Stimulated activated CD8-positive, alpha-beta memory T cell treated with anti-CD3 and anti-CD28 coated beads, Interleukin-7, amount 100 ng/mL, for 24 hours (primary cell): ENCODE data around the gene NKD2.
"Not testable (repeated sequence)": the region's sequence is repeated elsewhere in the genome, so short reads cannot be mapped to it uniquely, and the experiment has no call there.

Source experiments
- DNase-seq: peaks from one replicate; pipeline ENCODE4 v3.0.0-alpha.2; 2020; ENCODE audit warnings: low read depth

The NKD2 gene

DNA sequence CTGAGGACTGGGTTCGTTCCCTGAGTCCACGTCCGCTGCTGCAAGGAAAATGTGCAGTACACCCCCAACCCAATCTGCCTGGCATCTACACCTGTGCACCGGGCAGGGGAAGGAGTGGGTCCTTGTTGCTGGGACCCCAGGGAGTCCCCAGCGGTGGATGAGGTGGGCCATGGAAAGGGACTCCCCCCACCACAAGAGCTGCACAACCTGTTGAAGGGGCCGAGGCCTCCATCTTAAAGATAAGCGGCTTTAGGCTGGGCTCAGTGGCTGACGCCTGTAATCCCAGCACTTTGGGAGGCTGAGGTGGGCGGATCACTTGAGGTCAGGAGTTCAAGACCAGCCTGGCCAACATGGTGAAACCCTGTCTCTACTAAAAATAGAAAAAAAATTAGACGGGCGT is 7.8 kb upstream of the NKD2 start:
- DNase-seq = not testable (repeated sequence)

DNA sequence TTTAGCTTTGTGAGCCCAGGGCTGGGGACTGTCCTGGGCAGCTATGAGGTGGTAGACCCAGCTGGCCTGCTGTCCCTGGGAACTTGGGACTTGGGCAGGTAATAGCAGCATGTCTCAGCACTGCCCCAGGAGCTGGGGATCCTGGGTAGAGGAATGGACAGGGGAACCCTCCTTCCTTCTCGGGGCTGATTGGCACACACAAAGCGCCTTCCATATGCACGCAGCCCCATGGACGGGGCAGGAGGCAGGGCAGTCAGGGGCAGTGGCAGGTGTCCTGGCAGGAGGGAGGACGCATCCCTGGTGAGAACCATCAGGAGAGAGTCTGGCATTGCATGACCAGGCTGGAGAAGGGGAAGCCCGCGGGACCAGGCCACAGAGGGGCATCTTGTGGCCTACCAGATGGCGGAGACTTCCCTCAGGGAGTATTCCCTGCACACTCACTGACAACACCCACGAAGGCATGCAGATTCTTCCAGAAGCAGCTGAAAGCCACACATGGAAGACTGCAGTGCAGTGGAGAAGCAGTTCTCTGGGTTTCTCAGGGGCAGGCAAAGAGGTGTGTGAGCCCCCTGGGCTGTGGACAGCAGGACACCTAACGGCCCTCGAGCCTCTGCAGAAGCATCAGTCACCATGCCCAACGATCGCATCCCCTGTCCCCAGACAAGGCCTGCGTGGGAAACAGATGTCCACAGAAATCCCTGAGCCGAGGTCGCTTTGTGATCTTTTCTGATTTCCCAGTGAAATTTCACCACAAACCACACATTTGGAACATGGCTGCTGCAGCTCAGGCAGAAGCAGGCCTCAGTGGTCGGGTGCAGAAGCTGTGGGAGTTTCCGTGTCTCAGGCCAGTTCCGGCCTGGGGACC is 7.0 kb upstream of the NKD2 start:
- no peak for DNase-seq

DNA sequence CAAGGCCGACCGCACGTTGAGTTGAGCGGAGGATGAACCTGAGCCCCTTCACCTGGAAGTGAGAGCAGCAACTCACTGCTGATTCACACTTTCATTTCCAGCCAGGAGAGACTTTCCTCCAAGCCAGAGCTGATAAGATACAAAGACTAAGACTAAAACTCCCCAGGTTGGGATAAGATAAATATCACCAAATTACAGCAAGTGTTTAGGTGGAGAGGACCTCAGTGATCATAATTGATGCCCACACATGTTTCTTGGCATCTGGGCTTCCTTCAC is 6.4 kb upstream of the NKD2 start:
- no peak for DNase-seq

DNA sequence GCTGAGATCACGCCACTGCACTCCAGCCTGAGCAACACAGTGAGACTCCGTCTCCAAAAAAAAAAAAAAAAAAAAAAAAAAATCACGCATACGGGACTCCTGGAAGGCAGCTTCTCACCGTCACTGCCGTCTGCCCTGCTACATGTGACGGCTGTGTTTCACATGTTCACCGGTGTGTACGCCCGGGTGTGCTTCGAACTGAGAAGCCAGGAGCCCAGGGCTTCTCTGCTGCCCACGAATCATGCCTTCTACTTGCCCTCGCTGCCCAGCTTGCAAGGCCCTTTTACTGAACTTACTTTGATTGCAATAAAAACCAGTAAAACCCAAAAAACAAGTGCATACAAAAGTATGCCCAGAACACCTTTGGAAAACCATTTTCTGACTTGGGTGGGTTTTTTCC is 5.8 kb upstream of the NKD2 start:
- DNase-seq = no peak

DNA sequence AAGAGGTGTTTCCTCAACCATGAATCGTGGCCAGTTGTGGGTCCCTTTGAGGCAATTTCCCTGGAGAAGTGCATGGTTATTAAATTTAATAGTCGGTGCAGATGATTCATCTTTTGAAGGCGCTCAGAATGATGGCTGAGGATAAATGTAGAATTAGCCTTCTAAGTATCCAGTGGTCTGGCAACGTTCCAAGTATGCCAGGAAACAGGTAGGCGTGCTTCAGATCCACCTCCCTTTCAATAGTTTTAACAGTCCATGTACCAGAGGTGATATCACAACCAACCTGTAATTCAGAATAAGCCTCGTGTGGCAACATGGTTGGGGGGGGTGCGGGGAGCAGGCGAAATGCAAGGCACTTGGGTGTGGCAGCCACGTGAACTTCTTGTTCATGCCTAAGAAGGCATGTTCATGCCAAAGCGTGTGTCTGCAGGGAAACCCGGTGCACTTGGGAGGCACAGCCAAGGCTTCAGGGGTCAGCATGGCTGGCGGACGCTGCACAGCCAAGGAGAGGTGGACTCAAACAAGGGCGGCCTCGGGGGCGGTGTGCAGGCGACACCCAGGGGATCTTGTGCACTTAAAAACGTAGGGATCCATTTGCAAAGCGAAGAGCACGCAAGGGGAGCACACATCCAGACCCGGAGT is 5.2 kb upstream of the NKD2 start:
- DNase-seq = no peak

DNA sequence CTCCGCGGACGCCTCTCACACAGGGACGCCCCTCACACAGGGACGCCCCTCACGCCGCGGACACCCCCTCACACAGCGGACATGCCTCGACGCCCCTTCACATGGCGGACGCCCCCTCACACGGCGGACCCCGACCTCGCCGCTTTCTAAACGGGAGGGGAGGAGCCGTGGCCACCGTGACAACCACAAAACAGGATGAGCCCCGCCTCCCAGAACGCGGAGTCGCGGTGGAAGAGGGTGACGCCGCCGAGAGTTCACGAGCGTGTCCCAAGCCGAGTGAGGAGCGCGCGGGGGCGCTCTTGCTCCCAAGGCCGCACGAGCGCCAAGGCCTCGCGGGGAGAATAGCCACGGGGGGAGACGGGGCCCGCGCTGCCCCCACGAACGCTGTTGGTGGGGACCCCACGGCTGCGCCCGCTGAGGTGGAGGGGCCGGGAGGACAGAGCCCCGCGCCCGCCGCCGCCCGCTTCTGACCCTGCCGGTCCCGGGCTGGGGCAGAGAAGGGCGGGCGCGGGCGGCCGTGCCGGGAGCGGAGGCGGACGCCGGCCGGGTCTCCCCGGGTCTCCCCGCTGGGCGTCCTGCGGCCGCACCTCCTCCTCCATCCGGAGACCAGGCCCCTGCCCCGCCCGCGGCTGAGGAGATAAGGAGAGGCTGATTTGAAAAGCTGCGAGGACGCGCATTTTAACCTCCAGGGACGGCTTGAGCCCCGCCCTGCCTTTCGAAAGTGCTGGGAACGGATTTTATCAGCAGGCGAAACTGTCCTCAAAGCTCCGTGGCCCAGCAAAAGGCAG is 3.9 kb upstream of the NKD2 start:
- DNase-seq = no peak

DNA sequence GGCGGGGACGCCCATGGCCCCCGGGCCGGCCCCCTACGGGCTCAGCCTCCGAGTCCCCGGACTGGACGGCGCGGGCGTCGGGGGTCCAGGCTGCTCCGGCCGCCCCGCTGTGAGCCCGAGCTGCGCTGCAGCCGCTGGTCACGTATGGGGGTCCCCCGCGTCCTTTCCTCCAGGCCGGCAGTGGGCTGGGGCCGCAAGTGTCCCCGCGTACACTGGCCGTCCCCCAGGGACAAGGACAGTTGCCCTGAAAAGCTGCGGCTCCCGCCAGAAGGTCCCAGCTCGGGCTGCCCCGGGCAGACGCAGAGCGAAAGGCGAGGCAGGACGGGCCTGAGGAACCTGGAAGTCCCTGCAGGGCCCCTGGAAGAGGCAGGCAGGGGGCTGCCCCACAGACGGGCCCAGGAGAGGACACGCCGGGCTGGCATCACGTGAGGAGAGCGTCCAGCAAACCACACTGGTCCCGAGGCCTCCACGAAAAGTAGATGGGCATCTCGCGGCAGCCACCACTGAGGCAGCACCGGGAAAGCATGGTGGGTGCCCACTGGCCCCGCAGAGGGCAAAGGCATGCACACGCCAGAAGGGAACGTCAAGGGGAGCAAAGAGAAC is 3.3 kb upstream of the NKD2 start:
- DNase-seq = no peak

DNA sequence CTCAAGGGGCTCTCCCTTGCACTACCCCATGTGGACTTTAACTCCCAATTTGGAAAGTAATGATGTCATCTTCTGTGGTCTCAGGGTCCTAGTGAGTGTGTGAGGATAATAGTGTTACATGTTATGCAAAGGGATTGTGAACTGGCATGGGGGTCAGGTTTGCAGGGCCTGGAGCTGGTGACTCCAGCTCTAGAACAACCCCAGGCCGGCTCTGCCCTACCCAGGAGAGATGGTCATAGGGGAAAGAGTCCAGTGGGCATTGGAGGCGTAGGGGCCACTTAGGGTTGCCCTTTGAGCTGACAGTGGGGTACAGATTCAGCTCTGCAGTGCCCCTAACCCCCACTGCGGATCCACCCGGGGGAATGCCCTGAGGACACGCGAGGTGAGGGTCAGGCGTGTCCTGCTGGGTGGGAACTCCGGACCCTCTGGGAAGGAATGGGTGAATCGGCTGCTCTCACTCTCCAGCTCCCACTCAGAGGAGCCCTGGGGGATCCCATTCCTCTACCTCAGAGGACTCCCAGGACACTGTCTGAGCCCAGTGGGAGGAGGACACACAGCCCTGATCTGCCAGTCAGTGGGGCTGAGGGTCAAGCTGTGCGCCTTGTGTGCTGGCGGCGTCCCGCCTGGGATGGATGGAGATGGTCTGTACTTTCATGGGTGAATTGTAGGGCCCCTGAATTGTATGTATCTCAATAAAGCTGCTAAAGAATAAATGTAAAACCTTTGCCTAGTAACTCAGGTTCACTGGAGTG is 2.5 kb upstream of the NKD2 start:
- DNase-seq = no peak

DNA sequence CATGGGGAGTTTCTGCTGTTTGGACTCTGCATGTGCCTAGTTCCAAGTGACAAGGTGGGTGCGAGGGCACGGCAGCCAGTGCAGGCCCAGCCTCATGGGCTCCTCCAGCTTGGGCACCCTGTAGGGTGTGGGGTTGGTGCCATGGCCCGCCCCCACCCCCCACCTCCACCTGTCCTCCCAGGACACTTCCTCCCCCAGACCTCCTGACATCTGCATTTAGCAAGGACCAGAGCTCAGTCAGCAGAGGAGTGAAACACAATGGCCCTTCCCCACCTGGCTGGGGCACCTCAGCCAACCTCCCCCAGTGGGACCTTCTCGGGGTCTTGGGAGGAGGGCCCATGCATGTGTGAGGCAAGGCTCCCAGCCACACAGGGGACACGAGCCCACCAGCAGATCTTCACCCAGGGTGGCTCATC is 1.9 kb upstream of the NKD2 start:
- DNase-seq = no peak

DNA sequence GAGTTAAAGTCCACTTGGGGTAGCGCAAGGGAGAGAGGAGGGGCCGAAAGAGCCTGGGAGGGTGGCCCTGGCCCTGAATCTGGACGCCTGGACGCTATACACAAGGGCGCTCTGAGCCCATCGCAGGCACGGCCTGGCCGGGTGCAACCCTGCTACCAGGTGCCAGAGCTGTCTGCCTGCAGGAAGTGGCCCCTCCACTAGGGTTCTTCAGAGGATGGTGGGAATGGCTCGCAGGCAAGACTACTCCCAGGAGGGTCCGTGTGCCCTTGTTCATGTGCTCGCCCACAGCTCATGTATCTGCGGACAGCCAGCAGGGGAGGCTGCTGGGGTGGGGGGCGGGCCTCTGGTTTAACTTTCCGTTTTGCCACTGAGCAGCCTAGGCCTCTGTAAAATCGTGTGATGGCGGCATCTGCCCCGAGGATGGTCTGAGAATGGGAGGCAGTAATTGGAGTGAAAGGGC is 1.4 kb upstream of the NKD2 start:
- no peak for DNase-seq

DNA sequence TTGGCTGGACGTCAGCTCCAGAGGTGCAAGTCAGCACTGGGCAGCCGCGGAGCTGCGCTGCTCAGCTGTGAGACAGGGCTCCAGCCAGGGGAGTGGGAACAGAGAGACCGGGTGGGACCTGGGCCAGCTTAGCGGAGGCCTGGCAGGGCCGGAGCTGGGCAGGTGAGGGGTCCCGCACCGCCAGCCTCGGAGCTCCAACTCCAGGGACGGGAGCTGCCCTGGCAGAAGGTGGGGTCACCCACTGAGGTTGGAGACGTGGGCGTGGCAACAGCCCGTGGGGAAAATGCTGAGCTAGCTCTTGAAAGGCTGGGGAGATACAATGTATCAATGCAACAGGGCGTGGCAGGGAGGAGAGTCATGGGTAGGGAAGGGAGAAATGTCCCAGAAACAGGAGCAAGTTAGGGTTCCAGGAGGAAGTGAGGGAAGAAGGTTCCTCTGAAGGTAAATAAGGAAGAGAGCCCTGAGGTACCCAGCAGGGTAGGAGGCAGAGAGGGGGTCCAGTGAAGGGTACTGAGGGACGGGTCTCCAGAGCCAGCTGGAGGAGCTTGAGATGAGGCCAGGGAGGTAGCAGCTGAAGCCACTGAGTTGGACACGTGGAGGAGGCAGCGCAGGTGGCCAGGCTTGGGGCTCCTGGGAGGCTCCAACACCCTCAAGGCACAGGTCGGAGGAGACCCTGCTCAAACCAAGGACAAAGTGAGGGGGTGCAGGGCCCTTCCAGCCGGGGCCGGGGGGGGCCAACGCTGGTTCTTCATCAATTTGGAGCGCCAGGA is 736 bp upstream of the NKD2 start:
- no peak for DNase-seq

DNA sequence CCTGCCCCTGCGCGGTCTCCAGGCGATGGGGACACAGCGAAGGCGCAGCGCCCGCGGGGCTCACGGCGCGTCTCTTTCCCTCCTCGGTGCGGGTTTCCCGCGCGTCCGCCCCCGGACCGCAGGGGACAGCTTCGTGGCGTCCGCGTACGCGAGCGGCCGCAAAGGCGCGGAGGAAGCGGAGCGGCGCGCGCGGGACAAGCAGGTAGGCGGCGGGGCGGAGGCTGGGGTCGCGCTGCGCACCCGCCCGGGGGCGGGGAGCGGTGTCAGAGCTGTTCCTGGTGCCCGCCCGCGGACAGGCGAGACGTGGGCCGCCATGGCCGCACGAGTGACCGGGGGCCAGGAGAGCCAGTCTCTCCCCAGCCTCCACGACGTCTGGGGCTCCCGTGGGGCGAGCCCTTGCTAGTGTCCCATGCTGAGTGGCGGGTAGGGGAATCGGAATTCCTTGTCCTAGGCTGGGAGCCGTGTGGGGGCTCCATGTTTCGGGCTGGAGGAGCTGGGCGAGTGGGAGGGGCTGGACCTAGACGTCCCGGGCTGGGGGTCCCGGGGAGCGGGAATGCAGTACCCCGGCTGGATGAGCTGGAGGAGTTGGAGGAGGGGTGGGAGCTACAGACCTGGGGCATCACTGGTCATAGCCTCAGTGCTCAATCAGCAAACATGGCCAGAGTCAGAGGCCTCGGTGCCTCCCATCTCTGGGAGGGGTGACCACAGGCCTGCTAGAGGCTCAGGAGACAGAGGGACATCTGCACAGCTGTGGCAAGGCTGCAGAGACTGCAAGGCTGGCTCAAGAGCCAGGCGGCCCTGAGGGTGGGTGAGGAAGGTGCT is 968 bp downstream of the NKD2 start:
- no peak for DNase-seq

DNA sequence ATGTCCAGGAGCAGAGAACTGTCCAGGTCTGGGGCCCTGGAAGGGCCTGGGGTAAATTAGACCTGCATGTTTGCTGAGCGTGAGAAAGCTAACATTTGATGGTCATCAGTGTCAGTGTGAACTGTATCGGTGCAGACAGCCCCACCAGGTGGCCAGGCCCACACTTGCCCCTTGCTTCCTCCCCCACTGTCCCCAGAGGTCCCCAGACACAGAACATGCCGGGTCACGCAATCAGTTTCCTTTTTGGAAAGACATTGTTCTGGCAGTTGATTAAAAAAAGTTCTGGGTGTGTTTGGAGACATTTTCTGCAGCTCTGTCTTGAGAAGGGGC is 1.5 kb downstream of the NKD2 start:
- no peak for DNase-seq

DNA sequence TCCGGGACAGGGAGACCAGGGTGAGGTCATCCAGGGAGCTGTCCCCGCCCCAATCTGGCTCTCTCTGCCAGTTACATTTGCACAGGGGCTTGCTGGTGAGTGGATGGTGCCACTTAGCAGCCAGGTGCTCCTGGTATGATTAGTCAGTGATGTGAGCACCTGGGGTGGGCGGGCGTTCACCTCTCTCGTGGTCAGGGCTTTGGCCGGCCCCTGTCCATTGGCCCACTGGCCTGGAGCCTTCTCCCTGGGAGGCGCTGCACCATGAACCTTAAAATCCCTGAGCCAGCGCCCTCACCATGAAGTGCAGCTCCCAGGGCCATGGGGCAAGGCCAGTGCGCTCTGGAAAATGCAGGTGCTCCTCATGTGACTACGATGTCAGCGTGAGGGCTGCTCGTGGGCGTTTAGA is 2.0 kb downstream of the NKD2 start:
- DNase-seq = no peak

DNA sequence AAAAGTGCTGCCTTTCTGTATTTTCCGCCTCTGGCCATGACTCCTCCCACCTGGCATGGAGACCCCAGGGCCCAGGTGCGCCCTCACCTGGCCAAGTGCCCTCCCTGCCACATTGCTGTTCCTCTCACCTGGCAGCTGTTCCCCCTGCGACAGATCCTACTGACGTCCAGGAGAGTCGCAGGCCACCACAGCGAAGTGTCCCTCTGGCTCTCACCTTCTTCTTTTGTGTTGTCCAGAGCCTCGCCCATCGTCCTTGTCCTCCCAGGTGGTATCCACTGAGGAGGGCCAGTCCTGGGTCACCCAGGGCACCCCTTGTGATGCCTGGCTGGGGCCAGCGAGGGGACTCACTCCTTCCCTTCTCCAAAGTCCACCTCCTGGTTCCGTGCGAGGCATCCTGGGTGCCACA is 2.6 kb downstream of the NKD2 start:
- no peak for DNase-seq

DNA sequence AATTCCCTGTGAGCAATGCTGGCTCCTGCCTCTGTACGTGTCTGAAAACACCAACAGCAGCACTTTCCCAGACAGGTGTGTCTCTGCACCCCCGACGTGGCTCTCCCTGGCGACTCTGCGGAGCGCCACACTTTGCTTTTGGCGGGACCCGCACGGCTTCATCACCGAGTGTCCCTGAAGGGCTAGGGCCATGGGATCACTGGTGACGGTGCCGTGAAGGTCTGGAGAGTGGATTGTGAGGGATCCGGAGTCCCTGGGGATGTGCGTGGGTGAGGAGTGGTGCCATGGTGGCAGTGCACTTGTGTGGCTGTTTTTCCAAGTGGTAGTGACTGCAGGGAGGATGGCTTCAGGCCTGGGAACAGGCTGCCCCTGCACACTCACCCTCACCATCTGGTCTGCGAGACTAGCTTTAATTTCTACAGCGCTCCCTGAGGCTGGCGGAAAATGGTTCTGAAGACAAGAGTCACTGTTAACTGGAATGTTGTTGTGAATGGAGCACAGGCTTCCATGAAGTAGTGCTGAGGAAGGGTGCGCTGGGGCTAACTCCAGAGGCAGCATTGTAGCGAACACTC is 3.2 kb downstream of the NKD2 start:
- DNase-seq = no peak

DNA sequence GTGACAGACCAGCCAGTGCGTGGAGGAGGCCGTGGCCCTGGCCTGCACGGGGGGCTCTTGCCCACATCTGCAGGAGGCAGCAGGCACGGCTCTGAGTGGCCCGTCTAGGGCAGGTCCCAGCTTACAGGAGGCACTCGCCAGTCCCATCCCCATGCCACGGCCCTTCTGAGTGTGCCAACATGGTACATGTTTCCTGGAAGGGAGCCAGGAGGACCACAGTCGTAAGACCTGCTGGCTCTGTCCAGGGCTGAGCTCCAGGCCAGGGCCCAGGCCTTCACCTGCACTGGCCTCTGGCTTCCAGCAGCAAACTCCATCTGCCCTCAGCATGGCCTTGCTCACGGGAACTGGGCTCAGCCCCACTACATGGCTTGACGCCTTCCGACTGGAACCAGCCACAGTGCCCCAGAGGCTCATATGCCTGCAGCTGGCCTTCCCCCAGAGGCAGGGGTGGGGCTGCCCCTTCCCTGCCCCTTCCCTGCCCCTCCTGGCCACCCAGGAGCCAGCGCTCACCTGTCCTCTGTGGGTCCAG is 3.8 kb downstream of the NKD2 start:
- no peak for DNase-seq

DNA sequence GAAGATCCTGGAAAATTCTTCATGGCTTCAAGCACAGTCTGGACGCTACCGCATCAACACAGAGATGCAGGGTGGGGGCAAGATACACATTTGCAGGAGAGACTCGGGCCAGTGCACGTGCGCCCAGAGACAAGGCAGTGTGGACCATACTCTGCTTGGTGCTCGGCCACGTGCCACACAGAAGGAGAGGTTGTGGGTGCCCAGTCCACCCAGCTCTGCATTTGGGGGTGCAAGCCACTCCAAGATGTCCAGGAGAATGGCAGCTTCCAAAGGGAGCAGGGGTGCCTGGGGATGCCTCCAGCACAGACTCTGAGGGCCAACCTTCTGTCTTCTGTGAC is 4.3 kb downstream of the NKD2 start:
- no peak for DNase-seq

DNA sequence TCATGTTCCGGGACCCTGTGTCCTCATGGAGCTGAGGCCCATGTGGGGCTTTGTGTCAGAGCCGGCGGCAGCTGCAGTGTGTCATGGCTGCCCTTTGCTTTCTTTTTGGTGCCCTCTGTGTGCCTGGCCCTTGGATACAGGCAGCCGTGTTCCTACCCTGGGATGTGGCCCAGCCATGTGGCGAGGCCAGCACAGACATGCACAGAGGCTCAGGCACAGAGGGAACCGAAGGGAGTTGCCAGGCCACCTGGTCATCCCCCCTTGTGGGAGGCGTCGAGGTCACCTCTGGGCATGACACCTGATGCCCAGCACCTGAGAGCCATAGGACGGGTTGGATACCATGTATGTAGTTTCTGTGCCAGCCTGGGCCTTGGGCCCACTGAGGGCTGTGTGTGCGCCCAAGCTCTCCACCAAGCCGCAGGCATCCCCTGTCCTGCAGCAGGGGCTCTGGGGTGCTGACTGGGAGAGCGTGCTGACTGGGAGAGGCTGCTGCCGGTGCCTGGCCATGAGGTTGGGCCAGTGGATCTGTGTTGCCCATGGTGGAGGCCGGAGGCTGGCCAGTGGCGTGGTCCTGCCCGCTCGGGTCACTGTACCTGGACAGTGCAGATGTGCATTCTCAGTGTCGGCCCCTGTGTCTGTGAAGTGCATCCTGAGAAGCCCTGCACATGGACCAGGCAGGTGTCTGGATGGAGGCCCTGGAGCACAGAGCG is 4.8 kb downstream of the NKD2 start:
- DNase-seq = no peak
